ENCODE measurements around the gene MAP3K14. TPM values are rescaled to one million over a fixed set of nuclear protein-coding genes. Genes with fewer than 3 reads are reported as not detected.

MAP3K14 gene
- total RNA-seq, 2 donors from 2014 or later, result 4.6 to 5.5 TPM

- Histone ChIP-seq H3K27ac (ENCODE audit: low read depth, low read length) (no peak overlapping the region), H3K27me3 (ENCODE audit: control insufficient read depth, insufficient read depth, low read length, poor library complexity, severe bottlenecking) (no peaks in the 10 kb centered on the region), H3K4me3 (ENCODE audit: low read length) (no peak overlapping the region), H3K4me1 (ENCODE audit: control insufficient read depth, insufficient read depth, low read length) (no peaks in the 10 kb centered on the region), H3K9me3 (ENCODE audit: control insufficient read depth, low read length) (no peaks in the 10 kb centered on the region), H3K9ac (ENCODE audit: extremely low read depth, low read length, poor library complexity, severe bottlenecking) (no peak overlapping the region), H3K36me3 (ENCODE audit: control insufficient read depth, insufficient read depth, low read length) (peaks cover 34% of the 10 kb centered on the region)
- no peaks in the 10 kb centered on the region for H3K4me1 Mint-ChIP-seq
- DNase-seq, result no peak
- H3K4me3 Mint-ChIP-seq, result no peak overlapping the region
- H3K9me3 Mint-ChIP-seq, result no peaks in the 10 kb centered on the region
- H3K36me3 Mint-ChIP-seq (ENCODE audit: low read depth), result peaks cover 48% of the 10 kb centered on the region
- WGBS, 2 experiments (ENCODE audit: insufficient coverage in 1 of 2, insufficient read length in 1 of 2), result 91% methylated on average over 9 to 10 of the region's 10 CpGs
- no peaks in the 10 kb centered on the region for H3K27me3 Mint-ChIP-seq (ENCODE audit: insufficient read depth)
- no peak for TF ChIP-seq CTCF (conservative IDR thresholded peaks at IDR 0.05)
- H3K27ac Mint-ChIP-seq, result no peak overlapping the region
Observed at GRCh38 chr17:45283711-45284110, 33.1 kb downstream of the MAP3K14 start.

GRCh38 chr17:45282683-45283644, 33.9 kb downstream of the MAP3K14 start:
- Mint-ChIP-seq H3K4me3 (no peak overlapping the region), H3K27ac (no peak overlapping the region), H3K36me3 (ENCODE audit: low read depth) (peaks cover 45% of the 10 kb centered on the region), H3K27me3 (ENCODE audit: insufficient read depth) (no peaks in the 10 kb centered on the region), H3K9me3 (no peaks in the 10 kb centered on the region), H3K4me1 (no peaks in the 10 kb centered on the region)
- Histone ChIP-seq H3K27ac (ENCODE audit: low read depth, low read length) (peak overlapping the region; percentile 11), H3K36me3 (ENCODE audit: control insufficient read depth, insufficient read depth, low read length) (peaks cover 34% of the 10 kb centered on the region), H3K27me3 (ENCODE audit: control insufficient read depth, insufficient read depth, low read length, poor library complexity, severe bottlenecking) (no peaks in the 10 kb centered on the region), H3K4me1 (ENCODE audit: control insufficient read depth, insufficient read depth, low read length) (no peaks in the 10 kb centered on the region), H3K4me3 (ENCODE audit: low read length) (no peak overlapping the region), H3K9ac (ENCODE audit: extremely low read depth, low read length, poor library complexity, severe bottlenecking) (no peak overlapping the region), H3K9me3 (ENCODE audit: control insufficient read depth, low read length) (no peaks in the 10 kb centered on the region)
- no peak for TF ChIP-seq CTCF (conservative IDR thresholded peaks at IDR 0.05)
- peak; percentile 77 for DNase-seq
- 88 to 94% methylated on average over 12 to 19 of the region's 21 CpGs for WGBS, 2 experiments (ENCODE audit: insufficient coverage in 1 of 2, insufficient read length in 1 of 2)

GRCh38 chr17:45279898-45280297, 36.9 kb downstream of the MAP3K14 start:
- Histone ChIP-seq H3K4me1 (ENCODE audit: control insufficient read depth, insufficient read depth, low read length) (peaks cover 4% of the 10 kb centered on the region), H3K4me3 (ENCODE audit: low read length) (no peak overlapping the region), H3K27me3 (ENCODE audit: control insufficient read depth, insufficient read depth, low read length, poor library complexity, severe bottlenecking) (no peaks in the 10 kb centered on the region), H3K9me3 (ENCODE audit: control insufficient read depth, low read length) (no peaks in the 10 kb centered on the region), H3K27ac (ENCODE audit: low read depth, low read length) (no peak overlapping the region), H3K36me3 (ENCODE audit: control insufficient read depth, insufficient read depth, low read length) (peaks cover 26% of the 10 kb centered on the region), H3K9ac (ENCODE audit: extremely low read depth, low read length, poor library complexity, severe bottlenecking) (no peak overlapping the region)
- Mint-ChIP-seq H3K27ac (no peak overlapping the region), H3K4me3 (no peak overlapping the region), H3K36me3 (ENCODE audit: low read depth) (peaks cover 33% of the 10 kb centered on the region), H3K9me3 (no peaks in the 10 kb centered on the region), H3K27me3 (ENCODE audit: insufficient read depth) (no peaks in the 10 kb centered on the region), H3K4me1 (peaks cover 5% of the 10 kb centered on the region)
- no peak for TF ChIP-seq CTCF (conservative IDR thresholded peaks at IDR 0.05)
- DNase-seq, result no peak
- 92 to 96% methylated on average over 3 of the region's 3 CpGs for WGBS, 2 experiments (ENCODE audit: insufficient coverage in 1 of 2, insufficient read length in 1 of 2)
